Measurements from ENCODE around the gene PROB1. TPM values are rescaled to one million over a fixed set of nuclear protein-coding genes. Genes with fewer than 3 reads are reported as not detected.

The PROB1 gene
- 0.17 to 0.31 TPM (median 0.25 TPM) in 5 replicates for total RNA-seq (2022; extraction: Qiagen RNA extraction; ENCODE audit: low read depth)

GRCh38 chr5:139394654-139395566, at the start of gene PROB1:
Gene PROB1 (minus strand): TSS chr5:139395104. CDS start chr5:139395081, 23 bp downstream.

GRCh38 chr5:139439013-139439903, 44.4 kb upstream of the PROB1 start, which contains the start of gene DNAJC18:
Gene DNAJC18 (minus strand): TSS chr5:139439525. CDS start chr5:139439445, 80 bp downstream.

GRCh38 chr5:139403787-139404483, 9.0 kb upstream of the PROB1 start, which contains the start of gene SPATA24:
Gene SPATA24 (minus strand): TSS chr5:139404089. CDS start chr5:139404060, 29 bp downstream.

GRCh38 chr5:139389701-139390638, 4.9 kb downstream of the PROB1 start, which contains the start of gene MZB1:
Gene MZB1 (minus strand): TSS chr5:139389913. CDS start chr5:139389856, 57 bp downstream.

GRCh38 chr5:139383275-139383992, 11.5 kb downstream of the PROB1 start, which contains the start of gene SLC23A1:
Gene SLC23A1 (minus strand): TSS chr5:139383297. CDS start chr5:139383253, 44 bp downstream.

GRCh38 chr5:139341689-139342422, 53.0 kb downstream of the PROB1 start, which contains the start of gene PAIP2:
Gene PAIP2 (plus strand): TSS chr5:139341854. CDS start chr5:139363785, 21,931 bp downstream.

Other genes starting within 250 kb of the PROB1 start
- 23.4 to 27.9 TPM (median 25.4 TPM) in 5 replicates for gene SIL1, start 196.7 kb downstream of the PROB1 start, total RNA-seq (2022; extraction: Qiagen RNA extraction; ENCODE audit: low read depth)
- 145 to 215 TPM (median 178 TPM) in 5 replicates for gene MATR3, start 101.4 kb downstream of the PROB1 start, total RNA-seq (2022; extraction: Qiagen RNA extraction; ENCODE audit: low read depth)
- gene PAIP2, start 53.2 kb downstream of the PROB1 start, total RNA-seq (2022; extraction: Qiagen RNA extraction; ENCODE audit: low read depth) = 81.2 to 92.6 TPM (median 82.0 TPM) in 5 replicates
- 1.3 to 1.9 TPM (median 1.4 TPM) in 5 replicates for gene SLC23A1, start 11.8 kb downstream of the PROB1 start, total RNA-seq (2022; extraction: Qiagen RNA extraction; ENCODE audit: low read depth)
- gene MZB1, start 5.2 kb downstream of the PROB1 start, total RNA-seq (2022; extraction: Qiagen RNA extraction; ENCODE audit: low read depth) = 0.10 TPM in 1 of 5 replicates, not detected in the others
- gene SPATA24, start 9.0 kb upstream of the PROB1 start, total RNA-seq (2022; extraction: Qiagen RNA extraction; ENCODE audit: low read depth) = 4.7 to 7.3 TPM (median 5.2 TPM) in 5 replicates
- 4.6 to 10.3 TPM (median 7.0 TPM) in 5 replicates for gene DNAJC18, start 44.4 kb upstream of the PROB1 start, total RNA-seq (2022; extraction: Qiagen RNA extraction; ENCODE audit: low read depth)
- 0.29 TPM in 1 of 5 replicates, not detected in the others for gene ECSCR, start 67.6 kb upstream of the PROB1 start, total RNA-seq (2022; extraction: Qiagen RNA extraction; ENCODE audit: low read depth)
- not detected in 5 replicates for gene SMIM33, start 75.9 kb upstream of the PROB1 start, total RNA-seq (2022; extraction: Qiagen RNA extraction; ENCODE audit: low read depth)
- gene STING1, start 87.7 kb upstream of the PROB1 start, total RNA-seq (2022; extraction: Qiagen RNA extraction; ENCODE audit: low read depth) = 1.1 to 1.6 TPM (median 1.2 TPM) in 5 replicates
- gene UBE2D2, start 166.2 kb upstream of the PROB1 start, total RNA-seq (2022; extraction: Qiagen RNA extraction; ENCODE audit: low read depth) = 105 to 180 TPM (median 173 TPM) in 5 replicates

Measured in A549 treated with GW870086 at 1 μM for 4 hours (cell line).